Activated T-cell treated with anti-CD3 and anti-CD28 coated beads, Interleukin-2, amount 50 U/mL, for 72 hours (primary cell): ENCODE data around the gene CRYAB. TPM values are rescaled to one million over a fixed set of nuclear protein-coding genes. Genes with fewer than 3 reads are reported as not detected.
A peak's percentile ranks its signal among the peaks of the same experiment; 100 is the strongest.
"Not testable (repeated sequence)": the region's sequence is repeated elsewhere in the genome, so short reads cannot be mapped to it uniquely, and the experiment has no call there.

Experiments
- ATAC-seq, 2 donors: fragments of 150-1000 bp; cut with Tn5 transposase; replicated peaks in 1 of 2; 2 replicates each; pipeline ENCODE4 v1.10.0; 2021; ENCODE audit warnings: moderate library complexity in 2 of 2, mild to moderate bottlenecking in 1 of 2
- DNase-seq, 2 donors: peaks; one replicate each; pipeline ENCODE4 v3.0.0; 2021 to 2022; ENCODE audit warnings: mixed read lengths in 1 of 2
- H3K27ac Mint-ChIP-seq: one replicate; pipeline ENCODE4 v1.8.0; 2022; ENCODE audit warnings: mild to moderate bottlenecking, moderate library complexity, mixed read lengths
- H3K27me3 Mint-ChIP-seq: one replicate; pipeline ENCODE4 v1.8.0; 2022; ENCODE audit warnings: low read depth, mixed read lengths
- H3K36me3 Mint-ChIP-seq, 2 donors: one replicate each; pipeline ENCODE4 v1.8.0; 2022; ENCODE audit warnings: mixed read lengths in 2 of 2, mild to moderate bottlenecking in 1 of 2; ENCODE audit not compliant: insufficient read depth in 2 of 2
- H3K4me1 Mint-ChIP-seq: one replicate; pipeline ENCODE4 v1.8.0; 2022; ENCODE audit warnings: low read depth, mixed read lengths
- H3K4me3 Mint-ChIP-seq, 2 donors: one replicate each; pipeline ENCODE4 v1.8.0; 2022; ENCODE audit warnings: mild to moderate bottlenecking in 2 of 2, mixed read lengths in 2 of 2, moderate library complexity in 2 of 2
- H3K9me3 Mint-ChIP-seq, 2 donors: one replicate each; pipeline ENCODE4 v1.8.0; 2022; ENCODE audit warnings: mixed read lengths in 2 of 2
- total RNA-seq, 2 donors: library from RNA; stranded (reverse); gene quantifications; one replicate each; pipeline ENCODE4 v1.2.3, GENCODE V29; 2022

CRYAB gene
- total RNA-seq, 2 donors from 2014 or later = not detected

DNA sequence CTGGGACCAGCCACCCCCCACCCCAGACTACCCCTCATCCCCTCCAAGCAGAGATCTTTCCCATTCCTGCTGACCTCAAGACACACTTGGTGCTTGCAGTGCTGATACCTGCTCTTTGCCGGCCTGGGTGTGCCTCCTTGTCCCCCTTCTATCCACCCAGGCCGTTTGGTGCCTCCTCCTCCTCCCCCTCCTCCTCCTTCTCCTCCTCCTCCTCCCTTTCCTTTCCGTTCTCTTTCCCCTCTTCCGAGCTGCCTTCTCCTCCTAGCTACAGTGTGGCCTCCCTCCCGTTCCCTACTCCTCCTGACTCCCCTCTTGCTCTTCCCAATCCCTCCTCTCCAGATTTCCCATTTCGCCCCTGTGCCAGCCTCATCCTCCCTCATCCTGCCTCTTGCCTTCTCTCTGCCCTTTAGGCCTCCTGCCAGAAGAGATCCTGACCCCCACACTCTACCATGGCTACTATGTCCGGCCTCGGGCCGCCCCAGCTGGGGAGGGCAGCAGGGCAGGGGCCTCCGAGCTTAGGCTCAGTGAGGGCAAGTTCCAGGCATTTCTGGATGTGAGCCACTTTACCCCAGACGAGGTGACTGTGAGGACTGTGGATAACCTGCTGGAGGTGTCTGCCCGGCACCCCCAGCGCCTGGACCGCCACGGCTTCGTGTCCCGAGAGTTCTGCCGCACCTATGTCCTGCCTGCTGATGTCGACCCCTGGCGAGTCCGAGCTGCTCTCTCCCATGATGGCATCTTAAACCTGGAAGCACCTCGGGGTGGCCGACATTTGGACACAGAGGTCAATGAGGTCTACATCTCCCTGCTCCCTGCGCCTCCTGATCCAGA lies 1.7 kb upstream of the CRYAB start:
- H3K9me3 Mint-ChIP-seq = no peaks in the 10 kb centered on the region
- no peak overlapping the region for H3K27ac Mint-ChIP-seq
- peaks cover 44% of the 10 kb centered on the region for H3K27me3 Mint-ChIP-seq
- ATAC-seq (no peak), DNase-seq (no peak)
- H3K4me1 Mint-ChIP-seq = no peaks in the 10 kb centered on the region
- H3K4me3 Mint-ChIP-seq = no peak overlapping the region
- no peaks in the 10 kb centered on the region for H3K36me3 Mint-ChIP-seq

DNA sequence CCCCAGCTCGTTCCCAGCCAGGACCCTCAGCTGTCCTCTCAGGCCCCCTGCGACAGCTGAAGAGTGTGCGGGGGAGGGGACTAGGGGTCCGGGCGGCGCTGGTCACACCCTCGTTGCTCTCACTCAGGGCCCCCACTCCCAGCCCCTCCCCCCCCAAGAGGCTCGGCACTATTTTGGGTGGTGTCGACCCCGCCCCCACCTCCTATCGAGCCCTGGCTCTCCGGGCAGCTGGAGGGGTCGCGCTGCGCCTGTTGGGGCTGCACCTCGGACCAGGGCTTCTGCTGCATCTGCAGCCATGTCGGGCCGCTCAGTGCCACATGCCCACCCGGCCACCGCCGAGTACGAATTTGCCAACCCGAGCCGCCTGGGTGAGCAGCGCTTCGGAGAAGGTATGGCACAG lies 965 bp upstream of the CRYAB start, which contains the start of gene HSPB2:
Gene HSPB2 (plus strand): TSS at position 200 of the 400 bp plus-strand sequence. CDS start 96 bp downstream, at position 296.
- Mint-ChIP-seq H3K27me3 (peaks cover 44% of the 10 kb centered on the region), H3K27ac (no peak within 1 kb of the TSS), H3K9me3 (no peaks in the 10 kb centered on the region), H3K4me1 (no peaks in the 10 kb centered on the region), H3K4me3 (no peak within 1 kb of the TSS), H3K36me3 (no peaks in the 10 kb centered on the region)
- DNase-seq (no peak), ATAC-seq (no peak)

DNA sequence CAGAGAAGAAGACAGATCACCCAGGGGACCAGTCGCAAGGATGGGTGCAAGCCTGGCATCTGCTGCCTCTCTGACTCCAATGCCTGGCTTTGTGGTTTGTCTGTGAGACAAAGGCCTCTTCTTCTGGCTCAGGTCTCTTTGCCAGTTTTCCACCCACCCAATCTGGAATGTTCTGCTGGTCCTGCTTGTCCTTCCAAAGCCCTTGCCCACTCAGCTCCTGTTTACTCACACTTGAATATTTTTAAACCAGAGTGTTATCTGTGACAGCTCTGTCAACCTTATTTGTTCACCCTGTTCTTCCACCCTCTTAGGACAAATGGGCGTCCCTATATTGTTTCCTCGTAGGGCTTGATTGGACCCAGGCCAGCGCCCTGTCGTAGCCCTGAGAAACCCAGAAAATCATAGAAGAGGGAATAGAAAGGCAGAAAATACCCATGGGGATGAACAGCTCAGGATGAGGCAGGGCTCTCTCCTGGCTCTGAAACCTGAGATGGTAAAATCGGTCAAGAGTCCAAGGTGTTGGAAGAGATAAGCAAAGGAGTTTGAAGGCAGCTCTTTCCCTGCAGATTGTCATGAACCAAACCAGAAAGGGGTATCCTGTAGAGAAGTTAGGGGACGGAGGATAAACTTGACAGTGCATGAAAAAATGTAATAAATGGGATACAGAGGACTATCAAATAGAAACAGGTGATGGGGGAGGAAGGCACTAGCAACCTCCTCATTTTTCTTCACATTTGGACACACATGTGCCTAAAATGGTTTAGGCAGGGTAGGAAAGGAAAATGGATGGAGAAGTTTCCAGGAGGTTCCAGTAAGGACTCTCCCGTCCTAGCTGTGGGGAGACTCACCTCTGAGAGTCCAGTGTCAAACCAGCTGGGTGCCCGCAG lies 651 bp downstream of the CRYAB start:
- ATAC-seq (no peak), DNase-seq (no peak)
- H3K4me1 Mint-ChIP-seq = no peaks in the 10 kb centered on the region
- H3K36me3 Mint-ChIP-seq = no peaks in the 10 kb centered on the region
- H3K27ac Mint-ChIP-seq = no peak overlapping the region
- peaks cover 34% of the 10 kb centered on the region for H3K27me3 Mint-ChIP-seq
- no peaks in the 10 kb centered on the region for H3K9me3 Mint-ChIP-seq
- no peak overlapping the region for H3K4me3 Mint-ChIP-seq

DNA sequence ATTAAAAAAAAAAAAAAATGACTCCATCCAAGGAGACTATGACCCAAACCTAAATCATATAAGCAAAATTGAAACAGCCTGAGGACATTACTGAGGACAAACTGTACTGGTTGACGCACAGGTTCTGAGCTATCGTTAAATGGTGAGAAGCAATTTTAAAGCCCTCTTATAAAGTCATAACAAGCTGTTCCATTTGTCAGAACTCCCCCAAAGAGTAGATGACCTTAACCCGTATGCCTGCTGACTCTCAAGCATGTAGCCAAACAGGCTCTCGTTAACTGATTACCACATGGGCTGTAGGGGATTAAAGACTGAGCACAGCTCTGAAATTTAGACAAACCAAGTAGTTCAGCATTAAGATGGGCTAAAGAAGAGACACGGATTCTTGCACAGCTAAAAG lies 2.2 kb downstream of the CRYAB start:
- ATAC-seq = no peak
- Mint-ChIP-seq H3K9me3 (peaks cover 0 to 3% of the 10 kb centered on the region in 2 donors), H3K4me3 (no peak overlapping the region), H3K27ac (no peak overlapping the region), H3K27me3 (peaks cover 32% of the 10 kb centered on the region), H3K4me1 (no peaks in the 10 kb centered on the region), H3K36me3 (peaks cover 0 to 4% of the 10 kb centered on the region in 2 donors)
- DNase-seq = no peak

DNA sequence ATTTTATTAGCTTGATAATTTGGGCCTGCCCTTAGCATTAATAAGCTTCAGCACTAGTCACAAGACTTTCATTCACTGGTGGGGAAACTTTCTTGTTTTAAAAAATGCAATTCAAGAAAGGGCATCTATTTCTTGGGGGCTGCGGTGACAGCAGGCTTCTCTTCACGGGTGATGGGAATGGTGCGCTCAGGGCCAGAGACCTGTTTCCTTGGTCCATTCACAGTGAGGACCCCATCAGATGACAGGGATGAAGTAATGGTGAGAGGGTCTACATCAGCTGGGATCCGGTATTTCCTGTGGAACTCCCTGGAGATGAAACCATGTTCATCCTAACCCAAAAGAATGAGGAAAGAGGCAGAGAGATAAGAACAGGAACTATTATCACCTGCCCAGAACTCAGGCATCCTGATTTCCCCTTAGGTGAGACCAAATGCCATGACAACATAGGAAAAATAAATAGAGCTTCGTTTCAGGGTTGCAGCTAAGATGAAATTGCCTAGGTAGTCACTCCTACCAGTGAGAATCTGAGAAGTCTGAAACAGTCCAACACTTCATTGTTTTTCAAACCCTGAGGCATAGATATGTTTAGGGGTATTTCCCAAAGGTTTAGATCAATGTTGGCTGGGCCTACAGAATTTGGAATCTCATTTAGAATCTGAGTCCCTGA lies 2.8 kb downstream of the CRYAB start:
- Mint-ChIP-seq H3K9me3 (peaks cover 0 to 3% of the 10 kb centered on the region in 2 donors), H3K27me3 (peaks cover 32% of the 10 kb centered on the region), H3K4me1 (no peaks in the 10 kb centered on the region), H3K4me3 (no peak overlapping the region), H3K36me3 (peaks cover 0 to 4% of the 10 kb centered on the region in 2 donors), H3K27ac (no peak overlapping the region)
- DNase-seq (no peak), ATAC-seq (no peak)

DNA sequence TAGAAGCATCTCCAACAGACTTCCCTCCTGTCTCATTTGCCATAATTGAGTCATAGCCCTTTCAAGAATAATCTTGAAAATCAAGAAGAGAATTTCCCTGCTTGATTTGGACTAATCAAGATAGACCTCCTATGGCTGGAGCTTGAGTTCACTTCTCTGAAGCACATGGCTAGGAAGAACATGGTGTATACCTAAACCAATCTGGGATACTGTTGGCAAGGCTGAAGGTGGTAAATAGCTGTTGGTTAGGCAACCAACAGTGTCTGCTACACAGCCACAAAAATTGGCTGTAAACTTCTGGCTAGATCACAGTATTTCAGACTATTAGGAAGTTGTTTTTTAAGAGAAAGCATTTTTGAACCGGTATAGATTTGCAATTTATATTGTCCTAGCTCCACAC lies 4.9 kb downstream of the CRYAB start:
- peaks cover 0 to 3% of the 10 kb centered on the region in 2 donors for H3K9me3 Mint-ChIP-seq

DNA sequence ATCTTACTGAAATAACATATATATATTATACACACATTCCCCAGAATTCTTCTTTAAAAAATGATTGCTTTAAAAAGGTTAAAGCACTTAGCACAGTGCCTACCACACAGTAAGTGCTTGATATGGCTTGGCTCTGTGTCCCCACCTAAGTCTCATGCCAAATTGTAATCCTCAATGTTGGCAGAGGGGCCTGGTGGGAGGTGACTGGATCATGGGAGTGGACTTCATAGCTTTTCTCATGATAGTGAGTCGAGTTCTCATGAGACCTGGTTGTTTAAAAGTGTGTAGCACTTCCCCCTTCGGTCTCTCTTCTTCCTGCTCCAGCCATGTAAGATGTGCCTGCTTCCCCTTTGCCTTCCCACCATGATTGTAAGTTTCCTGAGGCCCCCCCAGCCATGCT lies 6.2 kb downstream of the CRYAB start:
- peaks cover 15% of the 10 kb centered on the region for H3K27me3 Mint-ChIP-seq
- H3K4me3 Mint-ChIP-seq = no peak overlapping the region
- H3K9me3 Mint-ChIP-seq = peaks cover 0 to 3% of the 10 kb centered on the region in 2 donors
- H3K27ac Mint-ChIP-seq = no peak overlapping the region
- H3K4me1 Mint-ChIP-seq = no peaks in the 10 kb centered on the region
- DNase-seq (no peak), ATAC-seq (no peak)
- peaks cover 0 to 4% of the 10 kb centered on the region in 2 donors for H3K36me3 Mint-ChIP-seq

More for the DNA sequence above, 4.9 kb downstream of the CRYAB start:
- no peak for ATAC-seq
- no peak for DNase-seq
- Mint-ChIP-seq H3K4me1 (no peaks in the 10 kb centered on the region), H3K27ac (no peak overlapping the region), H3K36me3 (peaks cover 0 to 4% of the 10 kb centered on the region in 2 donors), H3K4me3 (no peak overlapping the region), H3K27me3 (peaks cover 28% of the 10 kb centered on the region)

DNA sequence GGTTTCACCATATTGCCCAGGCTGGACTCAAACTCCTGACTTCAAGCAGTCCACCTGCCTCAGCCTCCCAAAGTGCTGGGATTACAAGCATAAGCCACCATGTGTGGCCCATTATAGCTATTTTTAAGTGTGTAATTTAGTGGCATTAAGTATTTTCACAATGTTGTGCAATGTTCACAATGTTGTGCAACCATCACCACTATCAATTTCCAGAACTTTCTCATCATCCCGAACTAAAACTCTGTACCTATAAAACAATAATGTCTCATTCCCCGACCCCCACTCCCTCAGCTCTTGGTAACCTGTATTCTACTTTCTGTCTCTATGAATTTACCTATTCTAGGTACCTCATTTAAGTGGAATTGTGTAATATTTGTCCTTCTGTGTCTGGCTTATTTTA lies 24.7 kb downstream of the CRYAB start:
- Mint-ChIP-seq H3K27me3 (no peaks in the 10 kb centered on the region), H3K9me3 (no peaks in the 10 kb centered on the region), H3K4me1 (no peaks in the 10 kb centered on the region), H3K27ac (no peak overlapping the region), H3K36me3 (no peaks in the 10 kb centered on the region), H3K4me3 (no peak overlapping the region)
- DNase-seq (no peak), ATAC-seq (no peak)

DNA sequence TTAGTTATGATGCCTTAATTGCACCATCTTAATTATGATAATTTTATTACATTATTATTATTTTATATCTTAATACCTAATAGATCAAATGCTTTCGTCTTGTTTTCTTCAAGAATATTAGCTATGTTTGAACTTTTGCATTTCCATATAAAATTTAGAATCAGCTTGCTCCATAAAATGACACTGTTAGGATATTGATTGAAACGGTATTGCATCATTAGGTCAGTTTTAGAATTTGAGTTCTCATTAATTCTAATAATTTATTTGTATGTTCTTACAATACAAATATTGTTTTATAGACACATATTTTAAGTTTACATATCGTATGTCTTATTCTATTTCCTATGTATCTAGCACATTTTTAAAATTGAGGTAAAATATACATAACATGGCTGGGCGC lies 25.5 kb downstream of the CRYAB start:
- H3K36me3 Mint-ChIP-seq = no peaks in the 10 kb centered on the region
- H3K27me3 Mint-ChIP-seq = no peaks in the 10 kb centered on the region
- H3K27ac Mint-ChIP-seq = no peak overlapping the region
- DNase-seq (no peak), ATAC-seq (no peak)
- H3K4me1 Mint-ChIP-seq = no peaks in the 10 kb centered on the region
- H3K9me3 Mint-ChIP-seq = no peaks in the 10 kb centered on the region
- H3K4me3 Mint-ChIP-seq = no peak overlapping the region

DNA sequence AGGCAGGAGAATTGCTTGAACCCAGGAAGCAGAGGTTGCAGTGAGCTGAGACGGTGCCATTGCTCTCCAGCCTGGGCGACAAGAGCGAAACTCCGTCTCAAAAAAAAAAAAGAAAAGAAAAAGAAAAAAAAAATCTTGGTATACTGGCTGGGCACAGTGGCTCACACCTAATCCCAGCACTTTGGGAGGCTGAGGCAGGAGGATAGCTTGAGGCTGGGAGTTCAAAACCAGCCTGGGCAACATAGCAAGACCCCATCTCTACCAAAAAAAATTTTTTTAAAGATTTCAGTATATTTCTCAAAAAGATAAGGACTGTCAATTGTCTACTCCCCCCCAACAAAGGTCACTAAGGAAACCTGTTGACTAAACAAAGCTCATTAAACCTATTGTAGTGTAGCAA lies 26.5 kb downstream of the CRYAB start:
- H3K9me3 Mint-ChIP-seq, H3K4me1 Mint-ChIP-seq, DNase-seq, H3K27me3 Mint-ChIP-seq, H3K4me3 Mint-ChIP-seq, H3K27ac Mint-ChIP-seq, H3K36me3 Mint-ChIP-seq, ATAC-seq: not testable (repeated sequence)

DNA sequence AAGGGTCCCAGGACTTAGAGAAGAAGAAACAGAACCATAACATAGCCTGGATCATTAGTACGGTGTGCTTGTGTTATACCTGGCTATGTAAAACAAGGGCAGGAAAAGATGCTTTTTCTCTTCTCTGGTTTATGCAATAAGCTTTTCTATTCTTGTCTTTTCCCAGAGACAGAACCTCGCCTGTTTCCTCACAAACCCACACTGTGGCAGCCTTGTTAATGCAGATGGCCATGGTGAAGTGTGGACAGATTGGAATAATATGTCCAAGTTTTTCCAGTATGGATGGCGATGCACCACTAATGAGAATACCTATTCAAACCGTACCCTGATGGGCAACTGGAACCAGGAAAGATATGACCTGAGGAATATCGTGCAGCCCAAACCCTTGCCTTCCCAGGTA lies 29.4 kb downstream of the CRYAB start:
- Mint-ChIP-seq H3K9me3 (peaks cover 0 to 2% of the 10 kb centered on the region in 2 donors), H3K27me3 (no peaks in the 10 kb centered on the region), H3K27ac (no peak overlapping the region), H3K4me1 (peaks cover 14% of the 10 kb centered on the region), H3K36me3 (peaks cover 2 to 5% of the 10 kb centered on the region in 2 donors), H3K4me3 (no peak overlapping the region)
- no peak for DNase-seq
- no peak for ATAC-seq

DNA sequence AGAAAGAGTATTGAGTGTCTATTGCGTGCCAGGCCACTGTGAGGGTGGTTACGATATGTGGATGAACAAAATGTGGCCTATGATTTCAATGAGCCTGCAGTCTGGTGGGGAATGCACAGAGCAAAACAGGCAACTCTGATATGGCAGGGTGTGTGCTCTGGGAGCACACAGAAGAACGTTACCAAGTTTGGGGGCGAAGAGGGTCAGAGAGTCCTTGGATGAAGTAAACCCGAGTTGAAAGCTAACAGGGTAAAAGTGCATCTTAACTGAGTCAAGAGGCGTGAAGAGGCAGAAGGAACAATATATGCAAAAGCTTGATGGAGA lies 32.0 kb downstream of the CRYAB start:
- ATAC-seq = peak; percentile 4 to 5
- peaks cover 2 to 8% of the 10 kb centered on the region in 2 donors for H3K36me3 Mint-ChIP-seq
- H3K27me3 Mint-ChIP-seq = no peaks in the 10 kb centered on the region
- peaks cover 0 to 2% of the 10 kb centered on the region in 2 donors for H3K9me3 Mint-ChIP-seq
- peaks cover 14% of the 10 kb centered on the region for H3K4me1 Mint-ChIP-seq
- H3K27ac Mint-ChIP-seq = peak overlapping the region; percentile 98
- no peak for DNase-seq
- H3K4me3 Mint-ChIP-seq = peak overlapping the region; percentile 93 to 97
